Measurements from ENCODE around the gene STAM.

DNA sequence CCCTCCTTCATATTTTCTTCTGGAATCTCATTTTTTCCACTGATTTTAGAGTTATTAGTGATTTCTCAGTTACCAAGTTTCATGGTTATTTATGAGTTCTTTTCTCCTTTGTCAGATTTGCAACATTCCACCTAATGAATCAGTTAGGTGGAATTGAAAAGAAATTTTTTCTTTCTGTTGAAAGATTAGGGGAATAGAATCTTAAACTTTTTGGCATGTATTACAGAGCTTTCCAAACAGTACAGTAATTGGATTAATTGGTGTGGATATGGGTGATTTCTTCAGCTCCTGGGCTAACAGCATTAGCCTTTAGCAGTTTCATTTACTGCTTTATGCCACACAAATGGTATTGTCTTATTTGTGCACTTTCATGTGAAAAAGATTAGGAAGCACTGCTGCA, 17.0 kb downstream of the STAM start:
- TF ChIP-seq POLR2A (IDR thresholded peaks at IDR 0.05; ENCODE audit: low read length) (no peak), GATA1 (IDR thresholded peaks at IDR 0.05; ENCODE audit: low read depth, low read length) (no peak)
